Activated T-cell treated with anti-CD3 and anti-CD28 coated beads, Interleukin-2, amount 50 U/mL, for 1 hour (primary cell): ENCODE results near the gene TMEM121.
"Not testable (repeated sequence)": the region's sequence is repeated elsewhere in the genome, so short reads cannot be mapped to it uniquely, and the experiment has no call there.

Experiments used
- DNase-seq: peaks from one replicate; pipeline ENCODE4 v3.0.0-alpha.2; 2020

Gene TMEM121

DNA sequence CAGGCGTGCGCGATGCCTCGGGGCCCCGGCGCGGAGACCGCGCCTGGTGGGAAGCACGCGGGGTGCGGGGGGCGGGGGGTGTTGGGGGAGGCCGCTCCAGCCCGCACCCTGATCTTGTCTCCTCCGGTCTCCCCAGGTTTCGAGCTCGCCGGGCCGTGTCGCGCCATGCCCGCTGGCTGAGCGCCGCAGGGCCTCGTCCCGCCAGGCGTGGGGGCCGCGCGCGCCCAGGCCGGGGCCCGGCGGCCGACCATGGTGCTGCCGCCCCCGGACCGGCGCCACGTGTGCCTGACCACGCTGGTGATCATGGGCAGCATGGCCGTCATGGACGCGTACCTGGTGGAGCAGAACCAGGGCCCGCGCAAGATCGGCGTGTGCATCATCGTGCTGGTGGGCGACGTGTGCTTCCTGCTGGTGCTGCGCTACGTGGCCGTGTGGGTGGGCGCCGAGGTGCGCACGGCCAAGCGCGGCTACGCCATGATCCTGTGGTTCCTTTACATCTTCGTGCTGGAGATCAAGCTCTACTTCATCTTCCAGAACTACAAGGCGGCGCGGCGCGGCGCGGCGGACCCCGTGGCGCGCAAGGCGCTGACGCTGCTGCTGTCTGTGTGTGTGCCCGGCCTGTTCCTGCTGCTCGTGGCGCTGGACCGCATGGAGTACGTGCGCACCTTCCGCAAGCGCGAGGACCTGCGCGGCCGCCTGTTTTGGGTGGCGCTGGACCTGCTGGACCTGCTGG, 2.4 kb downstream of the TMEM121 start:
- peak; percentile 39 for DNase-seq

DNA sequence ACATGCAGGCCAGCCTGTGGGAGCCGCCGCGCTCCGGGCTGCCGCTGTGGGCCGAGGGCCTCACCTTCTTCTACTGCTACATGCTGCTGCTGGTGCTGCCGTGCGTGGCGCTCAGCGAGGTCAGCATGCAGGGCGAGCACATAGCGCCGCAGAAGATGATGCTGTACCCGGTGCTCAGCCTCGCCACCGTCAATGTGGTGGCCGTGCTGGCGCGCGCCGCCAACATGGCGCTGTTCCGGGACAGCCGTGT, 2.9 kb downstream of the TMEM121 start:
- DNase-seq = peak; percentile 39

- DNase-seq = no peak
Measured at GRCh38 chr14:105529569-105530284, 3.3 kb downstream of the TMEM121 start.

- DNase-seq = no peak
Measured at GRCh38 chr14:105530285-105531087, 4.1 kb downstream of the TMEM121 start.

GRCh38 chr14:105531088-105531893, 4.9 kb downstream of the TMEM121 start:
- DNase-seq = no peak

DNA sequence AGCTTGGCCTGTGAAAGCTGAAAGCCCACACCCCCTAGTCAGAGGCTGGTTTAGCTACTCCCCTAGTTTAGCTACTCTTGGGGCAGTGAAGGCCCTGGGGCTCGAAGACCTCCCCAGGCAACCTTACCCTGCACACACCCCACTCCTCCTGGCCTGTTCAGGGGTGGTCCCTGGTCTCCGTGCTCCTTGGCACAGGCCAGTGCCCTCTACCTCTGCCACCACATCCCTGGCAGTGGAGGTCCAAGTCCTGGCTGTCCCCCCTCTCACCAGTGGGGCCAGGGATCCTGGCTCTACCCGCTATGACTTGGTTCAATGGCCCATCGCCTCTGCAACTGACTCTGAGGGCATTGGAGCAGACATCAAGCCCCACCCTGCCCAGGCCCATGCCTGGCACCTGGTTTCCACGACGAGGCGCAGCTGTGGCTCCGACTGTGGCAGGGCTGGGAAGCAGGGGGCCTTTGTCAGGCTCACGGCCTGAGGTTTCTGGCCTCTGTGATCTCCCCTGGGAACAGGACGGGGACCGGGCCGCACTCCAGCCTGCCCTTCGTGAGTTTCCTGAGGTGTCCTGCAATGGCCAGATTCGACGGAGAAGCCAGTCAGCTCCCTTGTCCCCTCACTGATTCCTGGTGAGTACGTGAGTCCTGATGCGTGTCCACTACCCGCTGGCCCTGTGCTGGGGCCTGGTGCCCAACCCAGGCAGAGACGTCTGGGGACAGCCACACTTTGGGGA, 5.7 kb downstream of the TMEM121 start:
- DNase-seq = no peak

DNA sequence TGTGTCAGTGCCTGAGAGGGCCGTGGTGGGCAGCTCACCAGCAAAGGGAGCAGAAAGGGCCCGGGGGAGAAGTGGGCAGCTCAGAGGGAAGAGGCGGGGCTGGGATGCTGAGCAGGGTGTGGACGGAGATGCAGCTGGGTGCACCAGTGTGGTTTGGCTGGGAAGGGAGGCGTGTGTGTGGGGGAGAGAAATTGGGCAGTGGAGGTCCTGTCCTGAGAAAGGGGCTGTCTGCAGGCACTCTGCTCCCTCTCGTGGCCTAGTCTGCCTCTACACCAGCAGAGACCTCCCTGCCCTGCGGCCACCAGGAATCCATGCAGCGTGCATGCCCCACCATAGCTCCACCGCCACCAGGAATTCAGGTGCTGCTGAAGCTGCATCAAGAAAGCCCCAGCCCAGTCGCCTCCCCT, 6.4 kb downstream of the TMEM121 start:
- DNase-seq = no peak

DNA sequence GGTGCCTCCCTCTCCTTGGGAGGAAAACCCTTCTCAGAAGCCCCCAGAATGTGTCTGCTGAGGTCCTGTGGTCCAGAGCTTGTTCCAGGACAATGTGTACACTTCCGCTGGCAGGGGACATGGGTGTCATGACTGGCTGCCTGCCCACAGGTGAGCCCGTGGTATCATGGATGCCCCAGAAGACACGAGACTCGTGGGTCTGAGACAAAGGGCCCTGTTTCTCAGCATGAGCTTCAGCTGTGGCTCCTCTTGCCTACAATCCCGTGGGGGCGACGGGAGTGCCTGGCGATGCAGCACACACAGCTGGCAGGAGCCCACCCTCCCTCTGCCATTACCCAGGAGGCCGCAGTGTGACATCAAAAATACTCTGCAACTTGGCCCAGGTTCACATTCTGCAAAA, 7.0 kb downstream of the TMEM121 start:
- no peak for DNase-seq

DNA sequence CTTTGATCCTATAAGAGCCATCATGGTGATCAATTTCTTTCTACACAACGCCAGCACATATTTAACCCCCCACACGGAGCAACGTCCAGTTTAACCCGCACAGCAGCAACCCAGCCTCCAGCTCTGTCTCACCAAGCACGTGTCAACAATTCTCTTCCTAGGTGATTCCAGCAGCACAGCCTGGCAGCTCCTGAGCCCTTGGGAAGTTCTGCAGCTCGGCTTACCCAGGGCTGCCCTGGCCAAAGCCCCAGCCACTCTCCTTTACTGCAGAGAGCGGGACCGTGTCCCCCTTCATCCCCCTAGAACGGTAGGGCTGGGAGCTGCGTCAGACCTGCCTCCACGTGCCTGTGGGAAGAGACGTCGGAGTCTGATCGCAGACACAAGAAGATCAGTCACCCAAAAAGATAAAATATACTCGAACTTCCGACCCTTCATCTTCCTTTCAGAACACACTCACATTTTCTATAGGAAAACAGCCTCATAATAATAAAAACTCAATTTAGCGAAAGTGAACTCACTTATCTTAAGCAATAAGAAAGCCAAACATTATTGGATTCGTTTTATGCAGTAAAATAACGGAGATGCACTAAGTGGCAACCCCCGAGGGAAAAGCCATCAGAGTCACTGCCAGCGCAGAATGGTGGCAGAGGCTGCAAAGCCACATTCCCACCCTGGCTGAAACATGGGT, 7.6 kb downstream of the TMEM121 start:
- DNase-seq = no peak

DNA sequence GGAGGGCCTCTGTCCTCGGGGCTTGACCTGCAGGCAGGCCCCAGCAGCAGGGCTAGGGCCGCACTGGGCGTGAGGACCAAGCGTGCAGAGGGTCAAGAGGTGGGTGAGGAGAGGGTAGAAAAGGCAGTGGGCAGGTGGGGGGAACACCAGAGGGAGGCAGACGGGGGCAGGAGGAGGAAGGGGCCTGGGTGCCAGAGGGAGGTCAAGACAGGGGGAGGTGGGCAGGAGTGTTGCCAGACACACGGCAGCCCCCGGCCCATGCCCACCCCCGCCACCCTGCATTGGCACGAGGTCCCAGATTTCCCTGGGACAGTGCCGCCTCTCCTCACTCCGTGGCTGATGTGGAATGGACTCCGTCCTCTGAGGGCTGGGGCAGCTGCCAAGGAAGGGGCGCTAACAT, 8.2 kb downstream of the TMEM121 start:
- DNase-seq = no peak

- DNase-seq = no peak
Measured at GRCh38 chr14:105536051-105536450, 9.7 kb downstream of the TMEM121 start.

- no peak for DNase-seq
Measured at GRCh38 chr14:105536691-105537579, 10.6 kb downstream of the TMEM121 start.

GRCh38 chr14:105537580-105538474, 11.4 kb downstream of the TMEM121 start:
- peak; percentile 84 for DNase-seq

GRCh38 chr14:105538481-105539049, 12.2 kb downstream of the TMEM121 start:
- no peak for DNase-seq

- DNase-seq = no peak
Measured at GRCh38 chr14:105540811-105541210, 14.4 kb downstream of the TMEM121 start.

DNA sequence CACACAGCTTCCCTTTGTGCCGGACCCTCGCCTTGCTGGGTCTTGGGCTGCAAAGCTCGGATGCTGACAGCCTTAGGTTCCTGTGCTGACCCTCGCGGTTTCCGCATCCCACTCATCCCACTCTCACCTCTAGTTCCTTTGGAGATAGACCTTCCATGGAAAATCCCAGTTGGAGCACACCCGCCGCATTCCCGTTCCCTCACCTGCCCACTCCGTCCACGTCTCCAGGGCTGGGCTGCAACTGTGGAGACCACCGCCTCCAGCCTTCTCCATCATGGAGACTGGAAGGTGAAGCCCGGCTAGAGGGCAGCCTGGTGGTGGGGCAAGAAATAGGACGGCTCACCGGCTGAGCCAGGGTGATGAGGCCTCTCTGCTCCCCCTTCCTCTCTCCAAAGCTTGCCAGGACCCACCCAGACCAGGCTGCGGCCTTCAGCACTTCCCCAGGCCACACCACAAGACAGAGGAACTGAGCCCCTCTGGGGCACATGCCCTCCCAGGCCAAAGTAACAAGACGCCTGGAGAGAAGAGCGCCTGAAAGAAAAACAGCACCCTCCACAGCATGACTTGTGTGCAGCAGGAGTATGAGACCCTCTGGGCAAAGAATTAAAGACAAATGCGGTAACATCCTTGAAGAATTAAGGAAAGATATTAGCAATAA, 15.0 kb downstream of the TMEM121 start:
- no peak for DNase-seq

DNA sequence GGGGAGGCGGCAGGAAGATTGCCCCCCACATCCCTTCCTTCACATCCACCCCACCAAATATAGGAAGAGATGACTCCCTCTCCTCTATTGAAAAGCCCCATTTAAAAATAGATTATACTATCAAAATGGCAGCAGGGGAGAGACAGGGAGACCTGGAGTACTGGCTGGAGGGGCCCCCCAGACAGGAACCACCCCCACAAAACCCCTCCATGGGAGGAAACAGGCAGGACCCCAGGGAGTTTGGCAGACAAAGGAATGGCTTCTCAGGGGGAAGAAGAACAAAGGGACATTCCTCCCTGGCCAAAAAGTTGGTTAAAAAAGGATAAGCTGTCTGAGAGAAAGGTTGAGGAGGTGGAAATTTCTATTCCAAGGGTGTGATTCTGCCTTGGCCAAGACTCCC, 19.3 kb downstream of the TMEM121 start:
- DNase-seq = not testable (repeated sequence)

DNA sequence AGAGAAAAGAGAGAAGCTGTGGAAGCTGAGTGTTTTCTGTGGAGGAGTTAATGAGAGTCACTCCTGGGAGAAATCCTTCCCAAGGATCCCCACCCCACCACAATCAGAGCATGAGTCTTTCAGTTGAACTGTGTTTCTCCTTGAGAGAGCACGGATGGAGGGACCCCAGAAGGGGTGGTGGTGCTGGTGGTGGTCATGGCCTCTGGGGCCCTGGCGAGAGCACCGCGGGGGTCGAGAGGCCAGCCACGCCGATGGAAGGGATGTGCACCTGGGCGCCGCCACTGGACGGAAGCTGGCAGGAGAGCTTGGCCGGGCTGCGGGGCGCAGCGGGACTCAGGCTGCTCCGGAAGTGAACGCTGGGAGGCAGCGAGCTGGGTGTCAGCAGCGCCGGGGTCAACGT, 20.0 kb downstream of the TMEM121 start:
- not testable (repeated sequence) for DNase-seq

DNA sequence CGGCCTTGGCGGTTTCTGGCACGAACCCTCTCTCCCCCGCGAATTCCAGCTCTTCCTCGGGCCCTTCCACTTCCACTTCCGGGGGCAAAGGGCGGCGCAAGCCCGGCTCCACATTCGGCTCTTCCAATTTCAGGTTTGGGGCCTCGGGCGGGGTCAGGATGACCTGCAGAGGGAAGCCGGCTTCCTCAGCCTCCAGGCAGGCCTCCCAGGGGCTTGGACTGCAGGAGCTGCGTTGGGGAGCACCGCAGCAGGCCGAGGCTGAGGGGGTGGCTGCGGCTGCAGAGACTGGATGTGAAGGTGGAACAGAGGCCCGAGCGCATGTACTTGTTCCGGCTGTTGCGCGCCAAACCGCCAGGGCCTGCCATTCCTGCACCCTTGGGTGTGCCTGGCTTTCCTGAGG, 20.7 kb downstream of the TMEM121 start:
- DNase-seq = not testable (repeated sequence)
